Activated T-helper 17 cell treated with anti-CD3 and anti-CD28 coated beads, Interleukin-2, amount 50 U/mL, for 72 hours (primary cell): ENCODE measurements around the gene TEKT5. TPM values are rescaled to one million over a fixed set of nuclear protein-coding genes. Genes with fewer than 3 reads are reported as not detected.
"Not testable (repeated sequence)": the region's sequence is repeated elsewhere in the genome, so short reads cannot be mapped to it uniquely, and the experiment has no call there.

ENCODE experiments used
- ATAC-seq: fragments of 150-1000 bp; cut with Tn5 transposase; replicated peaks from 2 replicates; pipeline ENCODE4 v1.10.0; 2021; ENCODE audit warnings: mild to moderate bottlenecking, moderate library complexity
- H3K27ac Mint-ChIP-seq: one replicate; pipeline ENCODE4 v1.8.0; 2022; ENCODE audit warnings: mixed read lengths
- H3K27me3 Mint-ChIP-seq: one replicate; pipeline ENCODE4 v1.8.0; 2022; ENCODE audit warnings: mixed read lengths
- H3K36me3 Mint-ChIP-seq: one replicate; pipeline ENCODE4 v1.8.0; 2022; ENCODE audit warnings: low read depth, mild to moderate bottlenecking, mixed read lengths
- H3K4me1 Mint-ChIP-seq: one replicate; pipeline ENCODE4 v1.8.0; 2022; ENCODE audit warnings: mixed read lengths
- H3K4me3 Mint-ChIP-seq: one replicate; pipeline ENCODE4 v1.8.0; 2022; ENCODE audit warnings: mild to moderate bottlenecking, mixed read lengths
- H3K9me3 Mint-ChIP-seq: one replicate; pipeline ENCODE4 v1.8.0; 2022; ENCODE audit warnings: mixed read lengths
- total RNA-seq, 2 donors: library from RNA; stranded (reverse); gene quantifications; one replicate each; pipeline ENCODE4 v1.2.3, GENCODE V29; 2022

TEKT5 gene
- total RNA-seq, 2 donors from 2014 or later = 0.19 to 2.4 TPM

- Mint-ChIP-seq H3K4me3 (no peak overlapping the region), H3K9me3 (no peaks in the 10 kb centered on the region), H3K36me3 (no peaks in the 10 kb centered on the region), H3K27me3 (peaks cover 14% of the 10 kb centered on the region), H3K4me1 (no peaks in the 10 kb centered on the region), H3K27ac (no peak overlapping the region)
- ATAC-seq = no peak
These were observed 35.8 kb downstream of the TEKT5 start for GRCh38 chr16:10658943-10659342.

- no peak overlapping the region for H3K27ac Mint-ChIP-seq
- H3K9me3 Mint-ChIP-seq = no peaks in the 10 kb centered on the region
- no peak for ATAC-seq
- no peaks in the 10 kb centered on the region for H3K36me3 Mint-ChIP-seq
- H3K4me3 Mint-ChIP-seq = no peak overlapping the region
- no peaks in the 10 kb centered on the region for H3K4me1 Mint-ChIP-seq
- H3K27me3 Mint-ChIP-seq = peaks cover 14% of the 10 kb centered on the region
These were observed 36.8 kb downstream of the TEKT5 start for GRCh38 chr16:10657925-10658324.

GRCh38 chr16:10656618-10657017 lies 38.1 kb downstream of the TEKT5 start:
- no peak for ATAC-seq

GRCh38 chr16:10655415-10655977 lies 39.2 kb downstream of the TEKT5 start:
- H3K27me3 Mint-ChIP-seq = peaks cover 10% of the 10 kb centered on the region
- no peak overlapping the region for H3K4me3 Mint-ChIP-seq
- no peaks in the 10 kb centered on the region for H3K9me3 Mint-ChIP-seq
- H3K4me1 Mint-ChIP-seq = no peaks in the 10 kb centered on the region
- H3K27ac Mint-ChIP-seq = no peak overlapping the region
- no peak for ATAC-seq
- no peaks in the 10 kb centered on the region for H3K36me3 Mint-ChIP-seq

More at GRCh38 chr16:10656618-10657017, 38.1 kb downstream of the TEKT5 start:
- peaks cover 14% of the 10 kb centered on the region for H3K27me3 Mint-ChIP-seq
- no peaks in the 10 kb centered on the region for H3K36me3 Mint-ChIP-seq
- H3K9me3 Mint-ChIP-seq = no peaks in the 10 kb centered on the region
- H3K4me3 Mint-ChIP-seq = no peak overlapping the region
- H3K4me1 Mint-ChIP-seq = no peaks in the 10 kb centered on the region
- H3K27ac Mint-ChIP-seq = no peak overlapping the region

GRCh38 chr16:10654592-10655414 lies 39.9 kb downstream of the TEKT5 start:
- no peaks in the 10 kb centered on the region for H3K4me1 Mint-ChIP-seq
- ATAC-seq = no peak
- no peaks in the 10 kb centered on the region for H3K9me3 Mint-ChIP-seq
- peaks cover 10% of the 10 kb centered on the region for H3K27me3 Mint-ChIP-seq
- no peak overlapping the region for H3K27ac Mint-ChIP-seq
- no peaks in the 10 kb centered on the region for H3K36me3 Mint-ChIP-seq
- H3K4me3 Mint-ChIP-seq = no peak overlapping the region

- Mint-ChIP-seq H3K27ac (no peak overlapping the region), H3K9me3 (no peaks in the 10 kb centered on the region), H3K4me3 (no peak overlapping the region), H3K36me3 (no peaks in the 10 kb centered on the region), H3K4me1 (no peaks in the 10 kb centered on the region), H3K27me3 (peaks cover 6% of the 10 kb centered on the region)
- no peak for ATAC-seq
These were observed 41.8 kb downstream of the TEKT5 start for GRCh38 chr16:10652730-10653590.

GRCh38 chr16:10649098-10649497 lies 45.6 kb downstream of the TEKT5 start:
- not testable (repeated sequence) for ATAC-seq, H3K27ac Mint-ChIP-seq, H3K27me3 Mint-ChIP-seq, H3K36me3 Mint-ChIP-seq, H3K4me3 Mint-ChIP-seq, H3K9me3 Mint-ChIP-seq, H3K4me1 Mint-ChIP-seq

GRCh38 chr16:10647721-10648296 lies 46.9 kb downstream of the TEKT5 start:
- H3K4me1 Mint-ChIP-seq = no peaks in the 10 kb centered on the region
- no peaks in the 10 kb centered on the region for H3K36me3 Mint-ChIP-seq
- no peak overlapping the region for H3K4me3 Mint-ChIP-seq
- peaks cover 3% of the 10 kb centered on the region for H3K27me3 Mint-ChIP-seq
- no peak for ATAC-seq
- no peaks in the 10 kb centered on the region for H3K9me3 Mint-ChIP-seq
- no peak overlapping the region for H3K27ac Mint-ChIP-seq

- Mint-ChIP-seq H3K4me3 (no peak overlapping the region), H3K36me3 (no peaks in the 10 kb centered on the region), H3K4me1 (no peaks in the 10 kb centered on the region), H3K27ac (no peak overlapping the region), H3K27me3 (peaks cover 7% of the 10 kb centered on the region), H3K9me3 (no peaks in the 10 kb centered on the region)
- no peak for ATAC-seq
These were observed 47.4 kb downstream of the TEKT5 start for GRCh38 chr16:10647264-10647720.

GRCh38 chr16:10646581-10647263 lies 48.0 kb downstream of the TEKT5 start:
- H3K4me1 Mint-ChIP-seq = no peaks in the 10 kb centered on the region
- no peaks in the 10 kb centered on the region for H3K9me3 Mint-ChIP-seq
- no peak overlapping the region for H3K4me3 Mint-ChIP-seq
- no peak for ATAC-seq
- H3K27ac Mint-ChIP-seq = no peak overlapping the region
- H3K36me3 Mint-ChIP-seq = no peaks in the 10 kb centered on the region
- peaks cover 7% of the 10 kb centered on the region for H3K27me3 Mint-ChIP-seq

GRCh38 chr16:10646228-10646580 lies 48.5 kb downstream of the TEKT5 start:
- H3K36me3 Mint-ChIP-seq = no peaks in the 10 kb centered on the region
- H3K4me3 Mint-ChIP-seq = no peak overlapping the region
- H3K4me1 Mint-ChIP-seq = no peaks in the 10 kb centered on the region
- H3K9me3 Mint-ChIP-seq = no peaks in the 10 kb centered on the region
- ATAC-seq = no peak
- H3K27me3 Mint-ChIP-seq = peaks cover 7% of the 10 kb centered on the region
- H3K27ac Mint-ChIP-seq = no peak overlapping the region

GRCh38 chr16:10644092-10644491 lies 50.6 kb downstream of the TEKT5 start:
- Mint-ChIP-seq H3K27me3 (peaks cover 13% of the 10 kb centered on the region), H3K9me3 (no peaks in the 10 kb centered on the region), H3K4me1 (no peaks in the 10 kb centered on the region), H3K36me3 (no peaks in the 10 kb centered on the region), H3K27ac (no peak overlapping the region), H3K4me3 (no peak overlapping the region)
- ATAC-seq = no peak

GRCh38 chr16:10642964-10643363 lies 51.8 kb downstream of the TEKT5 start:
- no peak for ATAC-seq
- Mint-ChIP-seq H3K9me3 (no peaks in the 10 kb centered on the region), H3K4me3 (no peak overlapping the region)

More at GRCh38 chr16:10642964-10643363, 51.8 kb downstream of the TEKT5 start:
- Mint-ChIP-seq H3K36me3 (no peaks in the 10 kb centered on the region), H3K27me3 (peaks cover 13% of the 10 kb centered on the region), H3K4me1 (no peaks in the 10 kb centered on the region), H3K27ac (no peak overlapping the region)
